HEK293T (cell line): ENCODE measurements around the gene ASXL1.

Experiments
- CTBP1 ChIP-seq: fragments of 450-650 bp; IDR thresholded peaks from 2 replicates; pipeline ENCODE4 v1.6.1; 2016; ENCODE audit warnings: borderline replicate concordance
- SP1 ChIP-seq: fragments of 450-650 bp; IDR thresholded peaks from 2 replicates; pipeline ENCODE4 v1.6.1; 2017

- no peak for TF ChIP-seq SP1
- no peak for TF ChIP-seq CTBP1
Observed at GRCh38 chr20:32339116-32339515, 19.0 kb upstream of the ASXL1 start.
